ENCODE results near the gene INPP5B. TPM values are rescaled to one million over a fixed set of nuclear protein-coding genes. Genes with fewer than 3 reads are reported as not detected.

Gene INPP5B
- total RNA-seq, 1 experiment from 2014 or later = 35.9 TPM

DNA sequence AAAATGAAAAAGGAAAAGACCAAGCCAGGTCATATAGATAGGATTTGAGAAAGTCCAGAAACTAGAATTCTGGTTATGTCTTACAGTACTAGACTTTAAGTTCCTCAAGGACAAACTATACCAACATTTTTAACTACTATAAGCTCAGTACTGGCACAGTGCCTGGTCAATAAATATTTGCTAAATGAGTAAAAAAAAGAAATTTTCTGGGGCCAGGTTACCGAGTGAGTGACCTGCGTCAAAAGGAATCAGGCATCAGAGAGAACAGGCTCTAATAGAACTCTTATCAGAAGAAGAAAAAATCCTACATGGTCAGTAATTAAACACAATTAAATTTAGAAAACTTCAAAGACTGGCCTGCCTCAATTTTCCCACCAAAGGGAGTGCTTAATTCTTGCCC, 115.0 kb downstream of the INPP5B start:
- no peak for DNase-seq (ENCODE audit: low read depth, low spot score)
- in situ Hi-C loops (cut with HindIII; ENCODE audit: low pct_unique_long_range_greater_than_20kb, low sequenced_read_pairs) = no loop called here

DNA sequence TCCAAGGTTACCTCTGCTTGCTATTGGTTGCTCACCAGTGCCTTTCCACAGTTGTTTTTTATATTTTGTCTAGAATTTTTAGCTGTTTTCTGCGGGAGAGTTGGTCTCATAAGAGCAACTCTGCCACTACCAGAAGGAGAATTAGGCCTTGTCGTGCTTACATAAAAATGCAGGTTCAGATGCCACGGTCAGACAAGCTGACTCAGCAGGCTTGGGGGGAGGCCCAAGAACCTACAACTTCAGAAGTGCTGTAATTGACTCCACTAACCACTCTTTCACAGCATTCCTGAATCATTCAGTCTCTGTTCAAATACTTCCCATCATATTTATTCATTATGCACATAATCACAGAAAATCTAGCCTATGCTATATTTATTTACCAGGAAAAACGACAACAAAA, 115.7 kb downstream of the INPP5B start:
- DNase-seq (ENCODE audit: low read depth, low spot score) = no peak
- in situ Hi-C loops (cut with HindIII; ENCODE audit: low pct_unique_long_range_greater_than_20kb, low sequenced_read_pairs) = no loop called here

- DNase-seq (ENCODE audit: low read depth, low spot score) = no peak
- in situ Hi-C loops (cut with HindIII; ENCODE audit: low pct_unique_long_range_greater_than_20kb, low sequenced_read_pairs) = no loop called here
Observed at GRCh38 chr1:37828410-37829074, 118.3 kb downstream of the INPP5B start.

GRCh38 chr1:37825506-37825905, 121.3 kb downstream of the INPP5B start:
- in situ Hi-C loops (cut with HindIII; ENCODE audit: low pct_unique_long_range_greater_than_20kb, low sequenced_read_pairs) = no loop called here

DNA sequence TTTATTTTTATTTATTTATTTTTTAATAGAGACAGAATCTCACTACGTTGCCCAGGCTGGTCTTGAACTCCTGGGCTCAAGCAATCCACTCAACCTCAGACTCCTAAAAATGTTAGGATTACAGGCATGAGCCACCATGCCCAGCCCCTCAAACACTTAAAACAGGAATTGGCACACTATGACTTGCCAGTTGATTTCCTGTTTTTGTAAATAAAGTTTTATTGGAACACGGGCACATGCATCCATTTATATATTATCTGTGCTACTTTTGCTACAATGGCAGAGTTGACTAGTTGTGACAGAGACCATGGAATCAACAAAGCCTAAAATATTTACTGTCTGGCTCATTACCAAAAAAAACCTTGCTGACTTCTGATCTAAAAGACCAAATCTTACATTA, 122.9 kb downstream of the INPP5B start:
- in situ Hi-C loops (cut with HindIII; ENCODE audit: low pct_unique_long_range_greater_than_20kb, low sequenced_read_pairs) = no loop called here
- DNase-seq (ENCODE audit: low read depth, low spot score) = no peak

More at GRCh38 chr1:37825506-37825905, 121.3 kb downstream of the INPP5B start:
- no peak for DNase-seq (ENCODE audit: low read depth, low spot score)

DNA sequence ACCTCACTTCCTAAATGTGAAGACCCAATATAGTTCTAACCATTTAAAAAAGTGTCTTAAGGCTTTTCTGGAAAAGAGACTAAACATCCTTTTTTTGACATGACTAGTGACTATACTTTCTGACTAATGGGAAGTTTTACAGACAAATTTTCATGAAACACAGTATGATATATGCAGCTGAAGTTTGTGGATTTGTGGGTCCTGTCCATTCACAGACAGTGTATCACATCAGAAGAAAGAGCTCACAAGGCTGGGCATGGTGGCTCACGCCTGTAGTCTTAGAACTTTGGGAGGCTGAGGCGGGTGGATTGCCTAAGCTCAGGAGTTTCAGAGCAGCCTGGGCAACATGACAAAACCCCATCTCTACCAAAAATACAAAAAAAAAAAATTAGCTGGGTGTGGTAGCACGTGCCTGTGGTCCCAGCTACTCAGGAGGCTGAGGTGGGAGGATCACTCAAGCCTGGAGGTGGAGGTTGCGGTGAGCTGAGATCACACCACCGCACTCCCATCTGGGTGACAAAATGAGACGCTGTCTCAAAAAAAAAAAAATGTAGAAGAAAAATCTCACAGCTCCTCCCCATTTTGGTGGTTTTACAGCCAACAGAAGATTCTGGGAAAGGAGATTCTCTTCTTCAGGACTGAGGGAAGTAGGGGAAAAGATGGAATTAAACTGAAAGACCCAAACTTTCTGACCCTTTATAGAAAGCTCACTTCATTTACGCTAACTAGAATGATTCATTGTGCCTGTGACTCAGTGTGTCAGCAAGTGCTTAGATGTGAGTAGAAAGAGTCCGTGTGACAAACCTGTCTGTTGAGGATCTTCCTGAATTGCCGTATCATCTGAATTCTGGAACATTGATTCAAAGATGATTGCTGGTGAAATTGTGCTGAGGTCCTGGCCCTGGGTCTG, 123.7 kb downstream of the INPP5B start:
- in situ Hi-C loops (cut with HindIII; ENCODE audit: low pct_unique_long_range_greater_than_20kb, low sequenced_read_pairs) = no loop called here
- no peak for DNase-seq (ENCODE audit: low read depth, low spot score)

GRCh38 chr1:37821481-37821880, 125.4 kb downstream of the INPP5B start:
- DNase-seq (ENCODE audit: low read depth, low spot score) = no peak
- in situ Hi-C loops (cut with HindIII; ENCODE audit: low pct_unique_long_range_greater_than_20kb, low sequenced_read_pairs) = no loop called here

- DNase-seq (ENCODE audit: low read depth, low spot score) = peak; percentile 78
- in situ Hi-C loops (cut with HindIII; ENCODE audit: low pct_unique_long_range_greater_than_20kb, low sequenced_read_pairs) = no loop called here
Observed at GRCh38 chr1:37817481-37817880, 129.4 kb downstream of the INPP5B start.

GRCh38 chr1:37814252-37814651, 132.6 kb downstream of the INPP5B start:
- in situ Hi-C loops (cut with HindIII; ENCODE audit: low pct_unique_long_range_greater_than_20kb, low sequenced_read_pairs) = no loop called here
- no peak for DNase-seq (ENCODE audit: low read depth, low spot score)

DNA sequence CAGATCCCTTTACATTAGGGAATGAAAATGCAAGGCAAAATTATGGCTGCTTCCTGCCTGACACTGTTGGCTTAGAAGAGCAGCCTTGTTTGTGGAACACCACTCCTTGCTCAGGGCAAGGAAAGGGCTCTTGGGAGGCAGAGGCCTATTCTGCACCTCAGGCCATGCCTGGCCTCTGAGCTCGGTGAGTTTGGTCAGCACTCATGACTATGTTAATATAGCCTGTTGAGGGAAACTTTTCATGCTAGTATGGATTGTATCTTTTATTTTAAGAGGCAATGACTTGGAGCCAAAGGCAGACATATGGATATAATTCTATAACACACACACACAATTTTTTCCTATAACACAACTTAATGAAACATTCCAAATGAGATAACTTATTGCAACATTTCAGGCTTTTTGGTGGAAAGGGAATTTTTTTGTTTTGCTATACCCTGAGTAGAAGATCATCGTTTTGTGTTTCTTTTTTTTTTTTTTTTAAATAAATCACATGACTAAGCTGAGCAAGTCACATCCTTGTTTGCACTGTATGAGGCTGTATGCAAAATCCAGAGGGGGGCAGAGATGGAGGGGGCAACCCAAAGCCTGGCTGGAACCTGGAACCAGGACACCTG, 133.2 kb downstream of the INPP5B start:
- peak; percentile 36 for DNase-seq (ENCODE audit: low read depth, low spot score)
- in situ Hi-C loops (cut with HindIII; ENCODE audit: low pct_unique_long_range_greater_than_20kb, low sequenced_read_pairs) = no loop called here

DNA sequence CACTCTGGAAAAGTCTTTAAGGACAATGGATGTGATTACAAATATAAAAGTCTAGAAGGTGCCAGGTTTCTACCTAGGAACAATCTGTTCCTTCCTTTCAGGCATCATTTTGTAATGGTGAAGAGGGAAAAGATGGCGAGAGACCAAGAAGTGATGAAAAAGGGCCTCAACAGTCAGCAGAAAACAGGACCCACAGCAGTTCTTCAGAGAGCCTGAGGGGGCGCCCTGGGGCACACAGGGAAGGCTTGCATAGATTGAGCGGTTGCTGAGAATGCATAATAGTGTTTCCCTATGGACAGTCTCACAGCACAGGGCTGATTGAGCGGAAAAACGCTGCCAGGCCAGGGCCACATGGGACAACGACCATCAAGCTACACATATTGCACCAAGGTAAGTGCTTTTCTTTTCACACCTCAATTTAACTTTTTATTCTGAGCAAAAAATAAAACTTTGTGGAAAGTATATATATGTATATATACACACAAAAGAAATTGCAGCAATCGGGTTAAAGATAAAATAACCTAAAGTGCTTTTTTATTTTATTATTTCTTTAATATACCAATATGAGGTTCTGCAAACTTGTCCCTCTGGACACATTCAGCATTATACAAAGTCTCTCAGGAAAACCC, 135.7 kb downstream of the INPP5B start:
- peak; percentile 93 for DNase-seq (ENCODE audit: low read depth, low spot score)
- in situ Hi-C loops (cut with HindIII; ENCODE audit: low pct_unique_long_range_greater_than_20kb, low sequenced_read_pairs) = no loop called here

Small RNA genes lying within 50 kb of the gene (small RNA-seq; reads per million reads assigned to genes)
- gene RF00017 = 0 reads per million in 2 experiments
- 0 reads per million in 2 experiments for gene RF00092
- 0 reads per million in 2 experiments for gene RNU6-510P
- gene RNU6-584P = 0 reads per million in 2 experiments

Other genes with a start within 250 kb of the INPP5B start
- 0.13 and 0.32 TPM in 2 replicates for gene EPHA10, start 181.9 kb downstream of the INPP5B start, total RNA-seq (2014; rRNA removed; shearing (Covaris generic))
- gene MANEAL, start 153.2 kb downstream of the INPP5B start, total RNA-seq (2014; rRNA removed; shearing (Covaris generic)) = 22.3 and 27.3 TPM in 2 replicates
- gene C1orf122, start 139.3 kb downstream of the INPP5B start, total RNA-seq (2014; rRNA removed; shearing (Covaris generic)) = 27.6 and 33.7 TPM in 2 replicates
- gene YRDC, start 138.8 kb downstream of the INPP5B start, total RNA-seq (2014; rRNA removed; shearing (Covaris generic)) = 55.2 and 58.2 TPM in 2 replicates
- gene MTF1, start 87.5 kb downstream of the INPP5B start, total RNA-seq (2014; rRNA removed; shearing (Covaris generic)) = 1.4 and 1.6 TPM in 2 replicates
- 105 and 107 TPM in 2 replicates for gene SF3A3, start 43.0 kb upstream of the INPP5B start, total RNA-seq (2014; rRNA removed; shearing (Covaris generic))
- gene FHL3, start 58.5 kb upstream of the INPP5B start, total RNA-seq (2014; rRNA removed; shearing (Covaris generic)) = 6.1 and 7.1 TPM in 2 replicates
- gene UTP11, start 65.7 kb upstream of the INPP5B start, total RNA-seq (2014; rRNA removed; shearing (Covaris generic)) = 73.1 and 79.0 TPM in 2 replicates
- 3.0 and 4.0 TPM in 2 replicates for gene POU3F1, start 99.7 kb upstream of the INPP5B start, total RNA-seq (2014; rRNA removed; shearing (Covaris generic))

Measured in SK-MEL-5 (cell line).